ENCODE results near the gene ASB6.

ASB6 gene

GRCh38 chr9:129626625-129627284 lies 15.2 kb downstream of the ASB6 start:
- DNase-seq: peak in 3 of 58 donors; percentile 22 to 41 (median 39)

DNA sequence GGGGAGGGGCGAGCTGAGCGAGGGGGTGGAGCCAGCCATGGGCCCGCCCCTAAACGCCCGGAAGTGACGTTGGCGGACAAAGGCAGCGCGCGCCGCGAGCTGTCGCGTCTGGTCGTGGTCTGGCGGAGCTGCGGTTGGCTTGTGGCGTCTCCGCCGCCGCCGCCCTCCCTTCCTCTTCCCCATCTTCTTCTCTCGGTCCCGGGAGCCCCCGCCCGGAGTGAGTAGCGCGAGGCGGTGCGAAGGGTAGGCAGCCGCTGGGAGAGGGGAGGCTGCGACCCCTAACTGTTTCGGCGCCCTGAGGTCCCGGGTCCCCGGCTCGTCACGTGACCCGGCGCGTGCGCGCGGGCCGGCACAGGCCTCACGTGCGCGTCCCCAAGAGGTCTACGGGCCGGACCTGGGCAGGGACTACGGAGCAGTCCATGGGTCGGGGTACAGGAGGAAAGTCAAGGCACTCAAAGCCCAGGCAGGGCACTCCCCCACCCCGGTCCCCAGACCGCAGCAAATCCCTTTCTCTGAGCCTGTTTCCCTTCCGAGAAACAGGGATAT lies 15.8 kb downstream of the ASB6 start, which contains the start of gene NTMT1:
TSS of gene NTMT1 (plus strand) at position 85 of the 546 bp plus-strand sequence. CDS start 6,541 bp downstream, outside the sequence.
- peak; percentile 51 to 95 (median 86) for DNase-seq

DNA sequence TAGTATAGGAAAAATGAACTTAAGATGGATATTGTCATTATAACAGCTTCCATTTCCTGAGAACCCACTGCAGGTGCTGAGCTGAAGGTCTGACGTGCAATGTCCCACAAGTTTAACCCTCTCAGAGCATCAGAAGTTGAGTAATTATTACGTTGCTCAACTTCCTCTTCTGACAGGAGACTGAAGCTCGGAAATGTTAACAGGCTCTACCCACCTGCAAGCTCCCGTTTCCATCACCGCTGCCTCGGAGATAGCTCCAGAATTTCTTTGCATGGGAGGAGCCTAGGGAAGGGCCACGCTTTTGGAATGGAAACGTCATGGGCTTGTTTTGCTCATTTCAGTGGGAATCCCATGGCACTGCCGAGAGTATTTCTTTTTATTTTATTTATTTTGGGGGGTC lies 17.0 kb downstream of the ASB6 start:
- DNase-seq: peak in 1 of 58 donors; percentile 21

DNA sequence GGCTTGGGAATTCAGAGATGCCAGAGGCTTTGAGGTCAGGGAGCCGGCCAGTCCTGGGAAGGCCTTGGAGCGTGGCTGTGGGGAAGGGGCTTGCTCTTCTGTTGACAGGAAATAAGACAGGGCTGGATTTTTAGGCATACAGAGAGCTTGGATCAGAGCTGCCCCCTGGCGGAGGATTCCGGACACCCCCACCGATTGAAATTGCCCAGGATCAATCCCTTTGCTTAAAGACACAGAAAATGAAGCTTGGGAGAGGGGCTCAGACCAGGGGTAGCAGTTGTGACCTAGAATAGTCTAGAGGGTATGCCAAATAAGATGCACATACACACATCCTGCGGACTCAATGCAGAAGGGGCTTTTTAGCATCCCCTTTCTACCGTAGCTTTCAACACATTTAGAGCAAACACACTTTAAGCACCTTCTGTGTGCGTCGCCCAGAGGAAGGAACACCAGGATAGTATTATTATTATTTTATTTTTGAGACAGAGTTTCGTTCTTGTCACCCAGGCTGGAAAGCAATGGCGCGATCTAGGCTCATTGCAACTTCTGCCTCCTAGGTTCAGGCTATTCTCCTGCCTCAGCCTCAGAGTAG lies 17.7 kb downstream of the ASB6 start:
- peak in 28 of 58 donors; percentile 11 to 64 (median 28) for DNase-seq

GRCh38 chr9:129623331-129623730 lies 18.6 kb downstream of the ASB6 start:
- DNase-seq: peak in 1 of 58 donors; percentile 27

DNA sequence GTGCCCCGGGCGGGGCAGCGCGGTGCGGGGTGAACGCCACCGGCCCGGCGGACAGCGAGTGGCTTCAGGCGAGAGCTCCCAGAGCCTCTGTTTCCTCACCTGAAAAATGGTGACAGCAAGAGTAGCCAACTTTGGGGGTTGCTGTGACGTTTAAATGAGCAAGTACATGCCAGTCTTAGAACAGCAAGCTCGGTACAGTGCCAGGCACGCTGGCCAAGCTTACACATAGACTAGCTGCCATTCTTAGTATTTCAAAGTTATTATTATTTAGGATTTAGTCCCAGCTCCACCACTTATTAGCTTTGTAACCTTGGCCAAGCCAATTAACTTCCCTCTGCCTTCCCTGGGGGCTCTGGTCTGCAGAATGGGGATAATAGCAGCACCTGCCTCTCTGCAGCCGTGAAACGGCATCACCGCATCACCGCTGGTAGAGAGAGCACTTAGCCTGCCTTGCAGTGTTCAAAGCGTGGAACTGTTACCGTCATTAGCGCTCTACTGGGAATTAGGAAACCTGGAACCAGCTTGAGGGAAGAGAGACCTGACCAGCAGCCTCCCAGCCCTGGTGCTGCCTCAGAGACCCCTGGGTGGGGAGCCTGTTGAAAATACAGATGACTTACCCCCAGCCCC lies 21.2 kb downstream of the ASB6 start, which contains the start of gene C9orf50:
TSS of gene C9orf50 (minus strand) at position 433 of the 627 bp plus-strand sequence. CDS start 527 bp downstream, outside the sequence.
- peak in 1 of 58 donors; percentile 54 for DNase-seq

GRCh38 chr9:129619787-129620668 lies 21.9 kb downstream of the ASB6 start:
- DNase-seq: peak in 4 of 58 donors; percentile 19 to 57 (median 41)

GRCh38 chr9:129617167-129617566 lies 24.8 kb downstream of the ASB6 start:
- DNase-seq: peak in 5 of 58 donors; percentile 12 to 54 (median 28)

GRCh38 chr9:129615407-129616285 lies 26.3 kb downstream of the ASB6 start:
- no peak for DNase-seq

DNA sequence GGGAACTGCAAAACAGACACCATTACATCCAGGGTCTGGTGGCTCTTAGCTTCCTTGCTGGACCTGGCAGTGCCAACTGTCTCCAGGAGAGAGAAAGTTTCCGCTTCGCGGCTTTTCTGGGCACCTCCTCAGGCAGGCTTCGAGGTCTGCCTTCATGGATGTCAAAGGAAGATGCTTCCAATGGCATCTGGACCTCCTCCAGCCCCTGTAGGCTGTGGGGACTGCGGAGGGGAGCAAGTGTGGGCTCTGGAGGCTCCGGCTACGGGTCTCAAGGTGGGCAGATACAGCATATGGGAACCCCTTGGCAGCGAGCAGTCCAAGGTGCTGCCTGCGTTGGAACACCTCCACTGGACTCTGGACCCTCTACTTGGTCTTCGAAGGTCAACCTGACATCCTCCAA lies 27.0 kb downstream of the ASB6 start:
- DNase-seq: no peak

DNA sequence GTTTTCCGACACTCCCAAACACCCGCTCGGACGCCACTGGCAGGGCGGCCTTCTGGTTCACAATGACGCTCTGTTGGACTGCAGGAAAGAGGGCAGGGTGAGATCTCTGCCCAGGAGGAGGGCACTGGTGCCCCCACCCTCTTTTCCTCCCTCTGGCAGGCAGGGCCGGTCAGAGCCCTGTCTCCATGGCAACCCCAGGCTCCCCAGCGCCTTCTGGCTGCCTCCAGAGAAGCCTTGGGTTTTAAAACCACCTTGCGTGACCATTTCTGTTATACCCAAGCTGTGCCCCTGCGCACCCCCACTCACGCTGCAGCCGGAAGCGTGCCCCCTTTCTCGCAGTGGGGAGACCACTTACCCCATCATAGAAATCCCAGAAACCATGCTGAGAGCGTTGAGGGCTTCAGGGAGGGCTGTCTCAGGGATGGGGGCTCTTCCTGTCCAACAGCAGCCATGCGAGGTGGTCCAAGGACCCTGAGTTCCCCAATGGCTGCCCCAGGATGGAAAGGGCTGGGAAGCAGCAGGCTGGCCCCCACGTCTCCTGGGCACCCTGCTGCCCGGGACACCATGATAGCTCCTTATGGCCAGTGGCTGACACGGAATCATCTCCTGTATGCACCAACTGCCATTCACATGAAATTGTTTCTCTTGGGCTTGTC lies 28.3 kb downstream of the ASB6 start:
- DNase-seq: peak in 55 of 58 donors; percentile 29 to 94 (median 81)

- DNase-seq: peak in 9 of 58 donors; percentile 33 to 70 (median 56)
Measured at GRCh38 chr9:129612815-129613519, 29.0 kb downstream of the ASB6 start.

- DNase-seq: no peak
Measured at GRCh38 chr9:129612123-129612522, 29.8 kb downstream of the ASB6 start.

GRCh38 chr9:129611307-129611800 lies 30.6 kb downstream of the ASB6 start:
- DNase-seq: peak in 1 of 58 donors; percentile 37

DNA sequence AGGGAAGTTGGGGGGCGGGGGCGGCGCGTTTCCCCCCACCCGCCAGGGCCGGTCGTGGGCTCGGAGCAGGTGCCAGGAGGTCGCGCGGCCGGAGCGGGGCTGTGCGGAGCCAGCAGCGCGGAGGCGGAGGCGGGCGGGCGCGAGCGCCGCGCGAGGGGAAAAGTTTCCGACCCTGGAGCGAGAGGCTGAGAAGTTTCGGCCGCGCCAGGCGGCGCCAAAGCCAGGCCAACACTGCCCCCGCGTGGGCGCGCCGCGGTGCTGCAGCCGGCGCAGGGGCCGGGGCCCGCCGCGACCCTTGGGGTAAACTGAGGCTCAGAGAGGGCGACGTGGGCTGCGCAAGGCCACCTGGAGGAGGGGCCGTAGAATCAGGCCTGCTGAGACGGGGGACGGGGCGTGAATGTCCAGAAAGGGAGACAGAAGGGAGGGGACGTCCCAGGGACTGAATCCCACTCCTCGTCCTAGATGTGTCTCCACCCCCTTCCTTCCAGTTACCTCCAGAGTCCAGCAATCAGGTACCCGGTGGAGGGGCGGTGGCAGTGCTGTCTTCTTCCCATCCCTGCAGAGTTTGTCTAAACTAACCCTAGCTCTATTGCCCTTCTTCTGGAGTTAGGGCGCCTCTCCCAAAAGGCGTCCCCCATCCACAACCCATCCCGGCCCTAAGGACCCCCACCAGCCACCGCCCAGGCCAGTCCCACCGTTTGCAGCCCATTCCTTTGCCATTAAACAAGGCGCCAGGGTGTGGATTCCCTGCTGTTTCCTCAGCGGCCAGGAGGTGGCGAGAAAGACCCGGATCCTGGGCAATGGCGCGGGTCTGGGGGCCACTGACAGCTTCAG lies 31.3 kb downstream of the ASB6 start:
- peak in 51 of 58 donors; percentile 23 to 81 (median 53) for DNase-seq

- no peak for DNase-seq
Measured at GRCh38 chr9:129610213-129610472, 31.8 kb downstream of the ASB6 start.

DNA sequence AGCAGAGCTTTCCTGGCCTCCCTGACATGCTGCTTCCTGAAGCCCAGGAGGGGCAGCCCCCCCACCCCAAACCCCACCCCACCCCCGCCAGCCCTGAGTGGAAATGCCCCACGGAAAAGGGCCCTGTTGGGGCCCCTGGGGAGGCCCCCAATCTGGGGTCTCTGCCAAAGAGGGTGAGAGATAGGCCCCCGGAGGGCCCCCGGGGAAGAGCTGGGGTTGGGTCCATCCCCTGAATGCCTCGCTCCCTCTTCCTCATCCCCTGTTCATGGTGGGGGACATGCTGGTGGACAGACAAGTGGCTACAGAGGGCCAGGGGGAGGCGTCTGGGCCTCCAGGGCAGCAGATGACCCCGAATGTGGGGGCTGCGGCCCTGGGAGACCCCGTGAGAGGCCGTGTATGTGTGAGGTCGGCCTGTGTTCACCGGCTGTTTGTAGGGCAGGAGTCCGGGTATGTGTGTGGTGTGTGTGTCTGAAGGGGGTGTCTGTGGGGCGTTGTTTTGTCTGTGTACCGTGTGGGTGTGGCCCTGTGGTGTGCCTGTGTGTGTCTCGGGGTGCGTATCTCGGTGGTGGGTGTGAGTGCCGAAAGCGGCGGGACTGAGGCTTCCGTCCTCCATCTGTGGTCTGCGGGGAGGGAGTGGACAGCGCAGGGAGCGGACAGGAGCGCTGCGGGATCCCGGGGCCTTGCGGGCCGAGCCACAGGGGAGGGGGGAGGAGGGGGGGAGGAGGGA lies 32.3 kb downstream of the ASB6 start:
- DNase-seq: peak in 2 of 58 donors; percentile 7 to 10
